Islet precursor cell (in vitro differentiated cells): Measurements from ENCODE around the gene E2F6.
A peak's percentile ranks its signal among the peaks of the same experiment; 100 is the strongest.
"Not testable (repeated sequence)": the region's sequence is repeated elsewhere in the genome, so short reads cannot be mapped to it uniquely, and the experiment has no call there.

Experiments
- DNase-seq: peaks from one replicate; pipeline ENCODE4 v3.0.0-alpha.2; 2018

E2F6 gene

DNA sequence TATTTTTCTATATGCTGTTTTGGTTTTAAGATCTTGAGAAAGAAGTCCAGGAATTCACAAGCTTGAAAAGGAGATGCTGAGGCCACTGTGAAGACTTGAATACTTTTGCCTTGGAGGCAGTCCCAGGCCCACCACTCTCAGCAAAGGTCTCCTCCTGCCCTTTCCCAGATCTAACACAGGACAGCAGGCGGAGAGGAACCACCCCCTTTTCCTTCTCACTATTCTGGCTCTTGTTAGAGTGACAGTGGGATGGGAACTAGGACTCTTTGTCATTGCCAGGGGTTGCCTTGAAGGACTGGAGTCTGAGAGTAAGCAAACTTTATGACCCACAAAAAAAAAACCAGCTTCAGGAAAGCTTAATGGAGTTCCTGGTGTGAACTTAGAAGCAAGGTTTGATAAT lies 54.7 kb downstream of the E2F6 start:
- peak; percentile 69 for DNase-seq

- DNase-seq, result no peak
Measured at GRCh38 chr2:11410101-11410500, 55.9 kb downstream of the E2F6 start.

DNA sequence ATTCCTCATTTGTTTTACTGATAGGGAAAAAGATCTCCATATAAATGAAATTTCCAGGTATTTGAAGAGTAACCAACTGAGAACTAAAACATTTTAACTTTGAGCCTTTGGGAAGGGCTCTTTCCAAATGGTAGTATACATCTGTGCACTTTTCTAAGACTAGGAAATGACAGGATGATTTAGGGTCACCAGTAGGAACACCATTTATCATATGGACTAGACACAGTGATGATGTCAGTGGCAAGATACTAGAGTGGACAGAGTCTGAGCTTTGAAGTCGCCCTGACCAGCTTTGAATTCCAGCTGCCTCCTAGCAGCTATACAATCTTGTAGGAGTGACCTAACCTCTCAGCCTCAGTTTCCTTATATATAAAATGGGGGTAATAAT lies 56.4 kb downstream of the E2F6 start:
- DNase-seq, result no peak

DNA sequence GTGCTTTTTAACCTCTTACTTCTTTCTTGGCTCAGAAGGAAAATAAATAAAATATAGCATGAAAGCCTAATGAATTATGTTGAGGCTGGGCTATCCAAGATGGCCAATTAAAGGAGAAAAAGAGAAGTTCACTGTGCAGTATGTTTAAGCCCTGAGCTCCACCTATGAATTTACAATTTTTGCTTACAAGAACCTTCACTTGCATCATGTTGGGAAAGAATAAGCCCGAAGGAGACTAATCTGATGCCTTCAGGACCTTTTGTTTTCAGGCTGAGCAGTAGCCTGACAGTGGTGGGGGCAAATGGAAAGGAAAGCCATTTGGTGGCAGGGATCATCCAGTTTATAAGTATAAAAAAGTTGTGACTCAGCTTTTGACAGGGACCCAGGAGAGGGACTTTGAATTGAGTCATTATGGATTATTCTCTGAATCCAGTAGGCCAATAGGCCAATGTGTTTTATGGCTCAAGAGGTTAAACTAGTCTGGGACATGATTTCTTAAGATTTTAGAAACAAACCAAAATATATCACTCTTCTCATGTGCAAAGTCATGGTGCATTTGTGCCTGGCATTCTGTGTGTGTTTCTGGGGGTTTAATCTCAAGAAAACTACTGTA lies 56.9 kb downstream of the E2F6 start:
- no peak for DNase-seq

DNA sequence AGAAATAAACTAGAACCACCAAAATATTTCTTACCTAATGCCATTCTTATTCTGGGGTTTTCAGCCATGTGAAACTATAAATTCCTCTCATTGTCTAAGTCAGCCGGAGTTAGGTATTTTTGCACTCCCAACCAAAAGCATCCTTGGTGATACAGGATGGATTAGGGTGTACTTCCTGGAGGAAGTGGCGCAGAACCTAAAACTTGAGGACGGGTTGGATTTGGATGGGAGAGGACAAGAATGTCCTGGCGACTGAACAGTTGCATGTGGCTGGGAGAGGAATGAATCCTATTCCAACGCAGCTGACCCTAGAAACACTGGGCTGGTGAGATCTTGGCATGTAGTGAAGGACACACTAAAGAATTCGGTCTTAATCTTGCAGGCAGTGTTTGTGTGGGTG lies 58.5 kb downstream of the E2F6 start:
- no peak for DNase-seq

- peak; percentile 79 for DNase-seq
Measured at GRCh38 chr2:11406958-11407381, 59.0 kb downstream of the E2F6 start.

DNA sequence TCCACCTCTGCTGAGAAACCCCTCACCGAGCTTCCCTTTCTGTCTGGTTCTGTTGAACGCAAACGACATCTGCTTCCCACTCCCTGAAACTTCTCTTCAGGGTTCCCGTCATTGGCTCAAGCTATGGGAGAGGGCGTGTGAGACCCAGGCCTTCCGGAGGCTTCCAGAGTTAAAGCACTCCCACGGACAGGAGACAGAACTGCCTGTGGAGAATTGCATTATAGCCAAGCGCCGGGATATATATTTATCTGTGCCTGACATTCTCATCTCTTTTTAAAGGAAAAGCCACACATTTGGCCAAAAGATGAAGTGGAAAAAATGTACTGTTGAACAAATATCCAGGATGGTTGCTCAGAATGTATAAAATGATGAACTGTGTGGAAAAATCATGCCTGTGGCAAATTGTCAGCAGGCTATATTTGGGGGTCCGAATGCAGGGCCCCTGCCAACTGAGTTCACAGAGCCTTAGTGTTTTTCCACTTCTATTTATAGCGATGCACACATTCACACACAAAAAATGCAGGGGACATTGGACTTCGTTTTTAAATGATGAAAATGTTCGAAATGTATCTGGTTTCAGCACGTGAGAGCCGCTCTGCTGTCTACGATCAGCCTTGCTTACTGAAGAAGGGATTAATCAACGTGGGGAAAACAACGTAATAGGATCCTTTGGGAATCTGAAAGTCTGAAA lies 59.5 kb downstream of the E2F6 start:
- peak; percentile 21 for DNase-seq

DNA sequence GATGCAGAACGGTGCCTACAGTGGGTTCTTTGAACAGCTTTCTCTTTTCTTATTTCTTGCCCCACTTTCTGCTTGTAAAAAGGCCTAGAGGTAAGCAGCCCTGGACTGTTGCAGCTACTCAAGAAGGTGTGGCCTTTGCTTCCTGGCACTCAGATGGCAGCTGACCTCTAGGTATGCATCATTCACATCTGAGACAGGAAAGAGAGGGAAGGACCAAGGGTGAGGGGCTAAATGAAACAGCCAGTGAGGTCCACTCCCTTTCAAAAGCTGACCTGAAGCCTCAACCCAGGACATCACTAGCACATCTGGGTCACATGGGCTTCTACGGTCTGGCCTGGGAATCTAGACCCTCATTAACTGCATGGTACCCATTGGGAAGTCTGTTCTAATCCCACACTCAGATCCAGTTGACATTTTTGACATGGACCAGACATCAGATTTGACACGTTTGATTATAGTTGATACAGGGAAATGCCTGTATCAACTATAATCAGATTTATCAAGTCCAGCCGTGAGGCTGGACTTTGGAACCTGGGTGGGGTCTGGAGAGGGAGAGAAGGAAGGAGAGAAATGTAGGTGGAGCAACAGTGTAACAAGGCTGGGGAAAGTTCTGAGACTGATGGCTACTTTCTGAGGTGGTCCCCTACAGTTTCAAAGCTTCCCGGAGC lies 60.2 kb downstream of the E2F6 start:
- peak; percentile 35 for DNase-seq

- not testable (repeated sequence) for DNase-seq
Measured at GRCh38 chr2:11405074-11405406, 60.9 kb downstream of the E2F6 start.

GRCh38 chr2:11404376-11405073 lies 61.4 kb downstream of the E2F6 start:
- peak; percentile 50 for DNase-seq

- DNase-seq, result no peak
Measured at GRCh38 chr2:11402436-11402835, 63.5 kb downstream of the E2F6 start.

DNA sequence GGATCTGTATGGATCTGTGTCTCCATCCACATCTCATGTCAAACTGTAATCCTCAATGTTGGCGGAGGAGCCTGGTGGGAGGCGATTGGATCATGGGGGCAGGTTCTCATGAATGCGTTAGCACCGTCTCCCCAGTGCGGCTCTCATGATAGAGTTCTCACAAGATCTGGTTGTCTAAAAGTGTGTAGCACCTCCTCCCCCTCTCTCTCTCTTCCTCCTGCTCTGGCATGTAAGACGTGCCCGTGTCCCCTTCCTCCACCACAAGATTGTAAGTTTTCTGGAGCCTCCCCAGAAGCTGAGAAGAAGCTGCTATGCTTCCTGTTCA lies 66.6 kb downstream of the E2F6 start:
- DNase-seq, result no peak

DNA sequence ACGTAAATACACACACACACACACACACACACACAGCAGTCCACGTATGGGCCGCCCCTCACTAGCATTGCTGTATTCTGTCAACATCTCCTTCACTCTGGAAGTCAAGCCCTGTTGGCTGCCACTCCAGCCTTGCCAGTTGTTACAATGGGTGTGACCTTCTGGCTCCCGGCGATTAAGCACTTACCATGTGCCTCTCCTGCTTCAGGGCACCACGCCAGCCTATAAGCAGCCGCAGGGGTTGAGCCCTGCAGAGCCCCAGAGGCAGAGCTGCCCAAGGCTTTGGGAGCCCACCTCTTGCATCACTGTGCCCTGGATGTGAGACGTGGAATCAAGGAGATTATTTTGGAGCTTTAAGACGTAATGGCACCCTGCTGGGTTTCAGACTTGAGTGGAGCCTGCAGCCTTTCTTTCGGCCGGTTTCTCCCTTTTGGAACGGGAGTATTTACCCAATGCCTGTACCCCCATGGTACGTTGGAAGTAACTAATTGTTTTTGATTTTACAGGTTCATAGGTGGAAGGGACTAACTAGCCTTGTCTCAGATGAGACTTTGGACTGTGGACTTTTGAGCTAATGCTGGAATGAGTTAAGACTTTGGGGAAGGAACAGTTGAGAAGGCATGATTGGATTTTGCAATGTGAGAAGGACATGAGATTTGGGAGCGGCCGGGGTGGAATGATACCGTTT lies 67.1 kb downstream of the E2F6 start:
- no peak for DNase-seq

GRCh38 chr2:11397513-11397912 lies 68.4 kb downstream of the E2F6 start:
- DNase-seq, result no peak

DNA sequence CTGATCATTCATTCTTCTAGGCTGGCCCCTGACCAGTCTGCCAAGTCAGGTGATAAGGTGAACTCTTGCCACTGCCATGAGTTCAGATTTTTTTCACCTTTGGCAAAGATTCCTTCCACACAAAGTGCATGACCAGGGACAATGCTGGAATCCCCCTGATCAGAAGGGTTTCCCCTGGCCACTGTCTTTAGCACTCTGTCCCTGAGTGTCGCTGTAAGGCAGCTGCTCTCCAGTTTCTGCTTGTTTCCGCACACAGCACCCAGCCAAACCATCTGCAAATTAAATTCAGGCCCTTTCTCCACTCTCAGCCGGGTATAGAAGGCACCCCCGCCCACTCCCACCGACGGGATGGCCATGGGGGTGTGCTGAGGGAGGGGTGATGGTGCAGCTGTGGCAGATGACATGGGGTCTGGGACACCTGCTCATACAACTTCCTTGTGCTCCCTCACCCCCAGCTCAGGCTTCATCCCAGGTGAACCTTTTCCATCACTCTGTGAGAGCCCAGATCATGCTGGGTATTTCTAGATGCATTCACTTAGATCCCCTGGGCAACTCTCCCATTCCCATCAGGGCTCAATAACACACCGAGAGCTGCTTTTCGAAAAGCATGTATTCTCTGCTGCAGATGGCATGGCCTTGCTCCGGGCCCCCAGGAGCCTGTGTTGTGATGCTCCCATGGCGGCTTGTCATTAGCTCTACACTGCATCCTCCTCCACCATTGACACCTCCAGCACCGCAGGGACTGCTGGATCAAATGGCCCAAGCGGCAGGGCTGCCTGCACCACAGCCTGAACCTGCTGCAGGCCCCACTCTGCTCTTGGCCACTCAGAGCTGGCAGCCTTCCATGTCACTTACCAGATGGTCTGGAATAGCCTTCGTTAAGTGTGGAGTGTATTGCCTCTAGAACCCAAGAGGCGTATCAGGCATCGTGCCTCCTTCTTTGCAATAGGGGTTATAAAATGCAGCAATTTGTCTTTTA lies 69.2 kb downstream of the E2F6 start:
- DNase-seq, result no peak

DNA sequence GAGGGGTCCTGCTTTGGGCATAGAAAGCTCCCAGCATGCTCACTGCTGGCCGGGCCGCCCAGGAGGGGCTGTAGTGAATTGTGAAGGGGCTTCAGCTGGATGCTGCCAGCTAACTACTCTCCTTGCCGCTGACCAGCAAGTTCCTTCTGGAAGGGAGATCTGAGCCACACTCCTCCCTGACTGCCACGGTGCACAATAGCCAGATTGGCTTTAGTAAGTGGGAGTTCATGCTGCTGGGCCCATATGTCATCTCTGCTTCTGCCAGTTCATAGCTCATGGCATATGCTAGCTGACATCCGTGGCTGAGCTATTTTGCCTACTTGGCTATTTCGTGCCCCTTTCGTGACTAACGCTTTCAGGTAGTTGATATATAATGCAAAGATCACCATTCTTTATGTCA lies 69.9 kb downstream of the E2F6 start:
- no peak for DNase-seq

GRCh38 chr2:11395389-11395788 lies 70.6 kb downstream of the E2F6 start:
- no peak for DNase-seq
